HG03045 (cell line): ENCODE results near the gene TLE2.
"Not testable (repeated sequence)": the region's sequence is repeated elsewhere in the genome, so short reads cannot be mapped to it uniquely, and the experiment has no call there.

Source experiments
- ATAC-seq: cut with Tn5 transposase; IDR thresholded peaks from one replicate; pipeline ENCODE4 v1.9.1; 2021; ENCODE audit warnings: mild to moderate bottlenecking, moderate library complexity; ENCODE audit not compliant: unreplicated experiment

Gene TLE2

DNA sequence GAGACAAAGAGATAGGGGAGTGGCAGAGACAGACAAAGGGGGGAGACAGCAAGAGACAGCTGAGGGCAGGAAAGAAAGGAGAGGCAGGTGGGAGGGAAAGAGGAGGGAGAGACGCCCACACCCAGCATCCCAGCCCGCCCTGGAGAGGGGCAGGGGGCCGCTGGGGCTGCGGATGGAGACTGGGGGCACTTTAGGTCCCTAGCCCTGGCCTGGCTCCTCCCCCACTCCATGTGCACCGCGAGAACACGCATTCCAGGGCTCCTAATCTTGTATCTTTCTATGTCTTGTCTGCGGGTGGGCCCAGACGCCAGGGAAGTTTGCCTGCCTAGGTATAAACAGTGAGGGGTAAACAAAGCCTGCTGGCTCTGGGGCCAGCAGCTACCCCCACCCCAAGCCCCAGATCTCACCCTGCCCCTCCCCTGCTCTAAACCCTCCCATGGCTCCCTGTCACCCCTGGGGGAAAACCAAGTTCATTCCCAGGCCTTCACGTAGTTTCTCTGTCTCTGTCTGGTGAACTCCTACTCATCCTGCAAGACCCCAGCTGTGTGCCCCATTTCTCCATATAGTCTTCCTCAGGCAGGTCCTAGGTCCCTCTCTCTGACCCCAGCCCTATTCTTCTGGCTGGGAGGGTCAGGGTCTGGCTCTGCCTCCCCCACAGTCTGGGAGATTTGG lies 27.5 kb upstream of the TLE2 start:
- ATAC-seq, result no peak

DNA sequence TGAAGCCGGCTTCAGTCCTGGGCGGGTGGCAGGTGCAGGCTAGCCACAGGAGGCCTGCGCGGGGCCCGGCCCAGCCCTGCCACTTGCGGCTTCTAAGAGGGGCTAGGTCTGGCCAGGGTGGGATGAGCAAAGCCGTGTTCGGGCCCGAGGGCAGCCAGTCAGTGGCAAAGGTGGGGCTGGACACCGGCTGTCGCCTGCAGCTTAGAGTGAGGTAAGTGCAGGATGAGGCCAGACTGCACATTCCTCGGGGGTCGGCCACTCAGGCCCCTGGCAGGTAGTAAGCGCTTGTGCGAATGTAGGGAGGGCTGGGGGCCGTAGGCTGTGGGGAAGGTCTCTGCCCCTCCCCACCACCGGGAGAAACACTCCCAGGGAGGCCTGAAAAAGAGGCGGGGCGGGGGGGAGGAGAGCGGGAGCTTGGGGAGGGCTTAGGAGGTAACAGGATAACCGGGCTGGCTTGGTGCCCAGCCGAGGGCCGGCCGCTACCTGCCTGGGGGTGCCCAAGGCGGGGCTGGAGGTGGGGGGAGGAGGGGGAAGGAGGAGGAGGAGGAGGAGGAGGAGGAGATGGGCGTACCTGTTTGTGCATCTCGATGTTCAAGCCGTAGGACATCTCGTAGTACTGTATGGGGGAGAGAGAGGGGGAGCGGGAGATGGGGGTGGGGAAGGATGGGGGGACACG lies 26.8 kb upstream of the TLE2 start:
- ATAC-seq, result no peak

DNA sequence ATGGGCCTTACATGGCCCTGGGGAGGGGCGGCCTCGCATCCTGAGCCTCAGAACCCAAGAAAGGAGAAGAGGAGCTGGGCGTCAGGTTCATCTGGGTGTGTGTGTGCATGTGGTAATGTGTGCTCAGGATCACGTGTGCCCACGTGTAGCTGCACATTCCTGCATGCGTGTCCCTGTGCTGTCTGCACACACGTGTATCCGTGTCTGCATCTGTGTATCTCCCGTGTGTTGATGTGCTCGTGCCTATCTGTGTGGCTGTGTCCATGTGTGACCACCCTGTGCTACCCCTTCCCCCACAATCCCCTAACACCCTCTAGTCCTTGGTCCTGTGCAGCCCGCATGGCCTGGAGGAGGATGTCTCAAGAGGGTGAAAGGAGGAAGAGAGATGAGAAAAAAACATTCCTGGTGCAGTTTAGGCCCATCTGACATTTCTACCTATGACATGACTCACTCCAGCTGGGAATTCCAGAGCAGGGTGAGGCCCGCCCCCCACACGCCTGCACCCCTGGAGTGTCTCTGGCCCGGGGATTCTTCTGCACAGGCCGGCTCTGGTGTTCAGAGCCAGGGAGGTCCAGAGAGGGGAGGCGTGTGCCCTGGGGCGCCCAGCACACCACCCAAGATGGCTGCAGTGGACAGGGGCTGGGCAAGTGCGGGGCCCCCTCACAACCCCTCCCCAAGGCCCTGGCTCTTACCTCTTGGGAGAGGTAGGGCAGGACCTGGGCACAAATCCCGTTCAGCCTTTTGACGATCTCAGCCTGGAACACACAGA lies 26.1 kb upstream of the TLE2 start:
- ATAC-seq, result no peak

DNA sequence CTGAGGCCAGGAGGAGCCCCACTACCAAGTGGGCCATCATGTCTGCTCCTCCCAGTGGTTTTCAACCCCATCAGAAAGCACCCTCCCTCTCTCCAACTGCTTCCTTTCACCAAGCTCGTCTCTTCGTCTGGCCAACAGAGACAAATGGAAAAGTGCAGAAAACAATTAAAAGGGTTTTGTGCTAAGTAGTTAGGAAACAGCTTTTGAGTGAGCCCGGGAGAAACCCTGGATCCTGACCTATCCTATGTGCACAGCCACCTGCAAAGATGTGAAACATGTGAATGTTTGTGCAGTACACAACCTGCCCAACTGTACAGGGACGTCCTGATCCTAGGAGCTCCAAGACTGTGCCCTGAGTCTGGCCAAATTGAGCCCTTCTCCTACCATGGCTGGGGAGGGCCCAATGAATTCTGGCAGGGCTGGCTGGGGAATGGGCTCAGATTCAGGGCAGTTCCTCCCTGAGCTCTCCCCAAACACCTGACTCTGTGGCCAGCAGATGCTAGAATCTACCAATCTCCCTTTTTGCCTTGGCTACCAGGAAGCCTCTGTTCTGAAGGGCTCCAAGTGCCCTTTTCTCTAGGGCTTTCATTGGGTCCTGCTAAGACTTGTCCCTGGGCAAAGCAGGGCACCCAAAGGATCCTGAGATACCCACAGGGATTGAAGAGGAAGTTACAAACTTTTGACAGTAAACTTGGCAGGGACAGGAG lies 25.3 kb upstream of the TLE2 start:
- ATAC-seq, result no peak

DNA sequence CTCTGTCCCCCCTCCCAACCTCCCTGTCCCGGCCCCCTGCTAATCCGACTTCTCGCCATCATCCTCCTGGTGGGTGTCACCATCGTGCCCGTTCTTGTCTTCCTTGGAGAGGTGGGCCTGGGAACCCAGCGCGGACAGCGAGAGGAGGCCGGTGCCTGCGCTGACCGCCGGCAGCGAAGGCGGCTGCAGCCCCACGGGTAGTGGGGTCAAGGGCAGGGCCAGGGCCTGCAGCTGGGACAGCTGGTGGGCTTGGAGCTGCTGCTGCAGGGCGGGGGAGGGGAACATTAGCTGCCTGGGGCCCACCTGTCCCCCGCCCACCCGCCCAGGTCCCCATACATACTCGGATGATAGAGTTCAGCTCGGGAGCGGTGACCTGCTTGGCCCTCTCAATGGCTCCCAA lies 24.7 kb upstream of the TLE2 start:
- no peak for ATAC-seq

DNA sequence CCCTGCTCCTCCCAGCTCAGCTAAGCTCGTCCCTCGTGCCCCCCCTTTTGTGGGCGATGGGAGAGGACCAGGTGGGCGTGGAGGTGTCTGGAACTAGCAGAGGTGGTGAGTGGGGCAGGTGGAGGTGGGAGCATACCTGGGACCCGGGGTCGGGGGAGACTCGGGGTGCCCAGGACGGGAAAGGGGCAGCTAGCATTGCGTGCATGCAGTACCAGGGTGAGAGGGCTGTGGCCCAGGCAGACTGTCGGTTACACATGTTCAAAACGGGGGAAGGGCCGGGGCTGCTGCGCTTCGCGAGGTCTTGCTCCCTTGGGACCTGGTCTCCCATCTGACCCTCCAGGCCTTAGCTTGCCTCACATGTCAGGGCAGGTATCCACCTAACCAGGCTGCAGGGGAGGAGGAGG lies 24.1 kb upstream of the TLE2 start:
- no peak for ATAC-seq

DNA sequence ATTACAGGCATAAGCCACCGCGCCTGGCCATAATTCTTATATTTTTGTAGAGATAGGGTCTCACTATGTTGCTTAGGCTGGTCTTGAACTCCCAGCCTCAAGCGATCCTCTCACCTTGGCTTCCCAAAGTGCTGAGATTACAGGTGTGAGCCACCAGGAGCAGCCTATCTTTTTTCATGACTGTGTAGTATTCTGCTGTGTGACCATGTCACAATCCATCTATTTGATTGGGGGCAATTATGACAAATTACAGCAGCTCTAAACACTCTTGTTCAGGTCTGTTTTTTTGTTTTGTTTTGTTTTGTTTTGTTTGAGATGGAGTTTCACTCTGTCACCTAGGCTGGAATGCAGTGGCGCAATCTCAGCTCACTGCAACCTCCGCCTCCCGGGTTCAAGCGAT lies 20.9 kb upstream of the TLE2 start:
- ATAC-seq, result not testable (repeated sequence)

DNA sequence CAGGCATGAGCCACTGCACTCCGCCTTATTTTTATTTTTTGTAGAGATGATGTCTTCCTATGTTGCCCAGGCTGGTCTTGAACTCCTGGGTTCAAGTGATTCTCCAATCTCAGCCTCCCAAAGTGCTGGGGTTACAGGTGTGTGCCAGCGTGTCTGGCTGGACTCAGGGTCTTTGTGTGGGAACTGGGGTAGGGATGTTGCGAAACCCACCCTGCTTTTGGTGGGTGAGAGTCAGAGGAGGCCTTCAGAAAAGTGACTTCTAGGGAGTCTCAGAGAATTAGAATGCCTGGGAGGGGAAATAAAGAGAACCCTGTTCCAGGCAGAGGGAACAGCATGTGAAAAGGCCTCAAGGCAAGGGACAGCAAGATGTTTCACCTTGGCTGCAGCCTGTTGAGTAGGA lies 20.0 kb upstream of the TLE2 start:
- no peak for ATAC-seq

DNA sequence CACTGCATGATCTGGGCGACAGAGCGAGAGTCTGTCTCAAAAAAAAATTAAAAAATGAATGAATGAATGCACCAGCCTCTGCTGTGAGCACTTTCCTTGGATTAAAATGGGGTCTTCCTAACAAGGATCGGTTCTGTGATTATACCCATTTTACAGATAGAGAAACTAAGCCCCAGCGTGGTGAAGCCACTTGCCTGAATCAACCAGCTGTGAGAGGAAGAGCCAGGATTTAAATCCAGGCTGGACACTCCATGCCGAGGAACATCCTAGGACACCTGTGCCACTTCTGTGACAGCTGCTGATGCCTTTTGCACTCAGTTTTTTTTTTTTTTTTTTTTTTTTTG lies 19.1 kb upstream of the TLE2 start:
- ATAC-seq, result no peak

DNA sequence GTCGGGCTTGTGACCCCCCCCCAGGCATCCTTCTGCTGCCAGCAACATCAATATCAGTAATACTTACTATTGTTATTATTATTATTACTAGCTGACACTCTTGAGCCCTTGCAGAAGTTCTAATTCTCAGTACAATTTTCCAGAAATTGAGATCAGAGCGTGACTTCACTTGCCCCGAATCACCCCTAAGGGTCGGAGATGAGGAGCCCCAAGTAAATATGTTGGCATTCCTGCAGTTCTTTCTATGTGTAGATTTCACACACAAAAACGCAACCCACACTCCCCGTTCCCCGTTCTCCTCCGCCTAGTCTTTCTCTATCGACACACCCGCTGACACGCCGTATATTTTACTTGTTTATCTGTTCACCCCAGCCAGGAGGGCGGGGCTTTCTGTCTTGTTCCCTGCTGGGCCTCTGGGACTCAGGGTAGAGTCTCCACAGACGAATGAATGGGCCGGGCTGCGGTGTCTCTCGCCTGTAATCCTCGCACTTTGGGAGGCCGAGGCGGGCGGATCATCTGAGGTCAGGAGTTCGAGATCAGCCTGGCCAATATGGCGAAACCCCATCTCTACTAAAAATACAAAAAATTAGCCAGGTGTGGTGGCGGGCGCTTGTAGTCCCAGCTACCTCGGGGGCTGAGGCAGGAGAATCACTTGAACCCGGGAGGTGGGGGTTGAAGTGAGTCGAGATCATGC lies 18.6 kb upstream of the TLE2 start:
- no peak for ATAC-seq

DNA sequence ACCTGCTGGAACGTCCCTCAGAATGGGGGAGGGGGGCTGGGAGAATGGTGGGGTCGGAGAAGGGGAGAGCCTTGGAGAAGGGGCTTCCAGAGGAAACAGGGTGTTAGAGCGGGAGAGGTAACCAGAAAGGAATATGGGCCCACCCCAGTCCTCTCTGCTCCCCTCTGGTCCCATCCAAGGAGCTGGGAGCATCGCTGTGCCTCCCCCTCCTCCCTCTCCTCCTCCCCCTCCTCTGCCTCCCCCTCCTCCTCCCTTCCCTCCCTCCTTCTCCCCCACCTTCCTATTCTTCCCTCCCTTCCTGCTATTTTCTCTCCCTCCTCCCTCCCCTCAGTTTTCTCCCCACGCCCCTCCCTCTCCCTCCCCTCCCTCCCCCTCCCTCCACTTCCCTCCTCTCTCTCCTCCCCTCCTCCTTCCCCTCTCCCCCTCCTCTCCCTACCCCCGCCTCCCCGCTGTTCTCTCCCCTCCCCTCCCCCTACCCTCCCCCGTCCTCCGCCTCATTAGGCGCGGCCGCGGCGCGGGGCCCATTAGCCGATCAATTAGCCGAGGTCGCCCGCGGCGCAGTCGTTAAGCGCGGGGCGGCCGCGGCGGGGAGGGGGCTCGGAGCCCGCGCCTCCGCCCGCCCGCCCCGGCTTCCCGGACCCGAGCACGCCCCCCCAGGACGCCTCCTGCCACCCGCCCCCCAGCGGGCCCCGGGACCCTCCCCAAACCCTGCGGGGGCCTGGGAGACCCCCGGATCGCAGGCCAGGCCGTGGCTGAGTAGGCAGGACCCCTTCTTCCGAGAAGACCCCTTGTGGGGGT lies 17.8 kb upstream of the TLE2 start:
- ATAC-seq, result no peak

DNA sequence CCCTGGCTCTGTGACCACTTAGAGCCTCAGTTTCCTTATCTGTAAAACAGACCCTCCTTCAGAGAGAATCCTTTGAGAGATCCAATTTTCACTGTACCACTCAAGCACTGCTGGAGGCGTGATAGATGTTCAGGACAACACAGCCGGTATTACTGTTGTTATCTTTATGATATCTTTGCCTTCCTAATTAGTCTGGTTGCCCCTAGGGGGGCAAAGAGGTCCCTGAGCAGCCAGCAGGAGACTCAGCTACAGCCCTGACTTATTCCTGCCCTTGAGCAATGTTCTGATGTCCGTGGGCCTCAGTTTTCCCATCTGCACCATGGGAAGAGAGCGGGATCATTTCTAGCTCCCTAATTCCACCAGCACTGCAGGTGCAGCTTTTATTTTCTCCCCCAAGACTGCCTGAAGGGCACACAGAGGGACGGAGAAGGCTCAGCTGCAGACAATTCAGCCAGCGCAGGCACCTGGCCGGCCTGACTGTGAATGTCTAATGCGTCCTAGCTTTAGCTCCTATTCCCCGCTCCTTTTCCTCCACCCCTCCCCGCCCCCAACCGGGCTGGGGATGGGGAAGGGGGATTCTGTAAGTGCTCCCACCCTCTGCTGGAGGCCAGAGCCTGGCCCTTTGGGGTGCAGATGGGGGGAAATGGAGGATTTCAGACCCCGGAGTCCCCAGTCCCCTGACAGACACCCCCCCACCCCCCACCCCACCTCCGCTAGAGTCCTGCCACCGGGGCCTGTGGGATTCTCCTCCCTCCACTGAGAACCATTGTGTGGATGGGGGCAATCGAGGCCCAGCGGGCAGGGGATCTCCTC lies 17.0 kb upstream of the TLE2 start:
- ATAC-seq, result no peak

DNA sequence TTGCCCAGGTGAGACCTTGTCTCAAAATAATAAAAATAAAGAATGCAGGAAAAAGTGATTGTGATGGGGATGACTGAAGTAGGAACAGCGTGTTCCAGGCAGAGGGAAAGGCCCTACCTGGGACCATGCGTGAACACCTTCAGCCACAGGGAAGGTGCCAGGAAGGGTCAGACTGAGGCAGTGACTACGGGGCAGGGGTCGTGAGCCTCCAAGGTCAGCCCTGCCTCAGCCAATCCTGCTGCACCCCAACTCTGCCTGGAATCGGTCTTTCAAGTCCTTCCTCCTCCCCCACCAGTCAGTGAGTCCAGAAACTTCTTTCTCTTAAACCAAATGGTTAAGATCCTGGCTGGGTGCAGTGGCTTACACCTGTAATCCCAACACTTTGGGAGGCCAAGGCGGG lies 16.1 kb upstream of the TLE2 start:
- ATAC-seq, result no peak

DNA sequence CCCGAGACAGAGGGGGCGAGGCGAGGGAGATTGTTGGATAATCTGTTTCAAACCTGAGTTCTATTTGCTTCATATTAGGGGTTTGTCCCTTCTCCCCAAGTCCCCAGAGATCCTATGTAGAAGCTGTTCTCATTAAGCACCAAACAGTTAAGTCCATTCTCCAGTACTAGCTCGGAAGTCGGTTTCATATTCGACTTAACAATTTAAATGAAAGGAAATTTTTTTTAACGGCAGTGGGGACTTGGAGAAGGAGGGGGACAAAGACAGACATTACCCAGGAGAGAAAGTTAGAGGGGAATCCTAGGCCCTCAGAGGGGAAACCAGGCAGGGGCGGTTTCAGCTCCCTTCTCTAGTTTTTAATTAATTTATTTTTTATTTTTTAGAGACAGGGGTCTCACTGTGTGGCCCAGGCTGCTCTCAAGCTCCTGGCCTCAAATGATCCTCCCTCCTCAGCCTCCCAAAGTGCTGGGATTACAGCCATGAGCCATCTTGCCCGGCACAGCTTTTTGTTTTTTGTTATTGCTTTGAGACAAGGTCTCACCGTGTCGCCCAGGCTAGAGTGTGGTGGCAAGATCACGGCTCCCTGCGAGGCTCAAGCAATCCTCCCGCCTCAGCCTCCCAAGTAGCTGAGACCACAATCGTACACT lies 13.7 kb upstream of the TLE2 start:
- no peak for ATAC-seq

DNA sequence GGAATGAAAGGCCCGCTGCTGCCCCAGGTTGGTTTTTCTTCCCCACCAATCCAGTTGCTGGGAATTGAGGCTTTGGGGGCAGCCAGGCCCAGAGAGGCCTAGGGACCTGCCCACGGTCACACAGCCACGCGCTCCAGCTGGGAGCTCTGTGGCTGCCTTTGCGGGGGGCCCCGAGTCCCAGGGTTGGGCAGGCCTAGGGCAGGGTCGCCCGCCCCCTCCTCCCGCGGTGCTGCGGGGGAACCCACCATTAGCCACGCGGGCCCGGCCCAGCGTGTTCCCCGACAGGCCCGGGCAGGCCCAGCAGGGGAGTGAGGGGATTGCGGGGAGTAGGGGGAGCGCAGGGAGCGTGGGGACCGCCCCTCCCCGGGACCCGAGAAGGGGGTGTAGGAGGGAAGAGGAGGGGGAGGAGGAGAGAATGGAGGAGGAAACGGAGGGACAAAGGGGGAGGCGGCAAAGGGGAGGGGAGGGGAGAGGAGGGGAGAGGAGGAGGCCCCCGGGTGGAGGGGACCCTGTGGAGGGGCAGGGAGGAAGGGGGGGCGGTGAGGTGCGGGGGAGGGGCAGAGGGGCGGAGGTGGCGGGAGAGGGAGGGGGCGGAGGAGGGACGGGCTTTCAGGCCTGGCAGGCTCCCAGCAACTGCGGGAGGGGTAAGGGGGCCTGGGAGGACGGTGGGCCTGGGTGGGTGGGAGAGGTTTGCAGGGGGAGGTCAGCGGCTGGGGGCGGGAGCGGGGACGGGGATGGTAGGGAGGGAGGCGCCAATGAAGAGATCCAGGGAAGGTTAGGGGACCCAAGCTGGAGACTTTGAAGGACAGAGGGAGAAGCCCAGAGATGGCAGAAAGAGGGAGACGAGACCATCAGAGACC lies 12.9 kb upstream of the TLE2 start:
- ATAC-seq, result no peak

DNA sequence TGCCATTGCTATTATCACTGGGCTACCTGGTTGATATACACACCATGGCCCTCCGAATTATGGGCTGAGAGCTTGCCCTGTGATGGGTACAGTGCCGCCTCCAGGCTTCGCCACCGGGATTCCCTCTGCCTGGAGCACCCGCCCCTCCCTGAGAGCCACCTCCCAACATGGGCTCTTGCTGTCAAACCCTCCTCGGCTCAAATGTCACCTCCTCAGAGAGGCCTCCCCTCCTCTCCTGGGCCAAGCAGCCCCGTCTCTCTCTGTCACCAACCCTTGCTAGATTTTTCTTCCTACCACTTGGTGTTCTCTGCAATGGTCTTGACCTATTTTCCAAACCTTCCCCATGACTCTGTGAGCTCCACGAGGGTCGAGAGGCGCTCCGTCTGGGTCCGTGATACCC lies 12.2 kb upstream of the TLE2 start:
- ATAC-seq, result no peak

DNA sequence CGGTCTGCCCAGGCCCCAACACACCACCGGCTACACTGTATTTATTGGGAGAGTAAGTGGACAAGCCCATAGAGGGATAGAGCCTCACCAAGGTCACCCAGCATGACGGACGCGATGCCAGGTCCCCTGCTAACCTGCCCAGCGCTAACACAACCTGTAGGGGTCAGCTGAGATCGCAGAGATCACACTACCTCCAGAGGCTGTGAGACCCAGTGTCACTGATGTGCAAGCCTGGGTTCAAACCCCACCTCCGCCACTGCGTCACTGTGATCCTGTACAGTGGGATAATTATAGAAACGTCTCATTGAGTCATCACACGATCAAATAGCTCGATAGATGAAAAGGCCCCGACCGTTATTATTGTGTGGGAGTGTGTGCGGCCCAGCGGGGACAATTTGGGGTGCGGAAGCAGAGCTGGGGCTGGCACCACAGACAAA lies 10.6 kb upstream of the TLE2 start:
- no peak for ATAC-seq

DNA sequence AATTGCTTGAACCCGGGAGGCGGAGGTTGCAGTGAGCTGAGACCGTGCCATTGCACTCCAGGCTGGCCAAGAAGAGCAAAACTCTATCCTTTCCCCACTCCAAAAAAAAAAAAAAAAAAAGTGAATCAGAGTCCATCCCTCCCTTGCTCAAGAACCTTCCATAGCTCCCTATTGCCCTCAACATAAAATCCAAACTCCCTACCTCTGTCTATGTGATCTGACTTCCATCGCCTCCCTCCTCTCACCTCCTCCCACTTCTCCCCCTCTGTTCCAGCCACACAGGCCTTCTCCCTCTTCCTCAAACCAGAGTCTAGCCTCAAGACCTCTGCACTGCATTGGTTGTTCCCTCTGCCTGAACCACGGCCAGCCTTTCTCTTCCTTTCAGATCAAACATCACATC lies 10.0 kb upstream of the TLE2 start:
- no peak for ATAC-seq
